ENCODE data around the gene BBS7.

GRCh38 chr4:121785479-121785878, 84.8 kb downstream of the BBS7 start:
- TF ChIP-seq MEF2A (IDR thresholded peaks at IDR 0.05; ENCODE audit: borderline replicate concordance, low read depth): no peak
- no peak for TF ChIP-seq EP300 (IDR thresholded peaks at IDR 0.05; ENCODE audit: borderline replicate concordance in 1 of 2, low read depth in 1 of 2, low read length in 1 of 2)
- no peak for TF ChIP-seq ZBTB33 (IDR thresholded peaks at IDR 0.05; ENCODE audit: borderline replicate concordance, low read depth)
- no peak for TF ChIP-seq YY1 (IDR thresholded peaks at IDR 0.05; ENCODE audit: low read depth)
- no peak for TF ChIP-seq SMC3 (IDR thresholded peaks at IDR 0.05; ENCODE audit: low read depth, low read length)
- TF ChIP-seq CTCF (IDR thresholded peaks at IDR 0.05): no peak
- no peak for TF ChIP-seq MXI1 (IDR thresholded peaks at IDR 0.05; ENCODE audit: low read depth, low read length)
- no peak for TF ChIP-seq GABPA (IDR thresholded peaks at IDR 0.05; ENCODE audit: low read depth)
- TF ChIP-seq REST (IDR thresholded peaks at IDR 0.05; ENCODE audit: low read depth, low read length): no peak
- TF ChIP-seq TAF1 (IDR thresholded peaks at IDR 0.05; ENCODE audit: borderline replicate concordance, low read depth, low read length): no peak
- TF ChIP-seq MAX (IDR thresholded peaks at IDR 0.05; ENCODE audit: low read depth): no peak

All from SK-N-SH (cell line).